ENCODE results near the gene OR2G3.

The OR2G3 gene

GRCh38 chr1:247605286-247605685 is at the start of gene OR2G3:
Gene OR2G3 (plus strand): TSS chr1:247605586. CDS start chr1:247605586, 0 bp downstream.
- in situ Hi-C loops (cut with HindIII; ENCODE audit: low sequenced_read_pairs), result no loop called here

GRCh38 chr1:247557926-247558674 is 47.3 kb upstream of the OR2G3 start:
- in situ Hi-C loops (cut with HindIII; ENCODE audit: low sequenced_read_pairs), result no loop called here

- in situ Hi-C loops (cut with HindIII; ENCODE audit: low sequenced_read_pairs), result no loop called here
Observed at GRCh38 chr1:247561711-247562110, 43.7 kb upstream of the OR2G3 start.

GRCh38 chr1:247562198-247562597 is 43.2 kb upstream of the OR2G3 start:
- in situ Hi-C loops (cut with HindIII; ENCODE audit: low sequenced_read_pairs), result no loop called here

- in situ Hi-C loops (cut with HindIII; ENCODE audit: low sequenced_read_pairs), result no loop called here
Observed at GRCh38 chr1:247574236-247574635, 31.1 kb upstream of the OR2G3 start.

DNA sequence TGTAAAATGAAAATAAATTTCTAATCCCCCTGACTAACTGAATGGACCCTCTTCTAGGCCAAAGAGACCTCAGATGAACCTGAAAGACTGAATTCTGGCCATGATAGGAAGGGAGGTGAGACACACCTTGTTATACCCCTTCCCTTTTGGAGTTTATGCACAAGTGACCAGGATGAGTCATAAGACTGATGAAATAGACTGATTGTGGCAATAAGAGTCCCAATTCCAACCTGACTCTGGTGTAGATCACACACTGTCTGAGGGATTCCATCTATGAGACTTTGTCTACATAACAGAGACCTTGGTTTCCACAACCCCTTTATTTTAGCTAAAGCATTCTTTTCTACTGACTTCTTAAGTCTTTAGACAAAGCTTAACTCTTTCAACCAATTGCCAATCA is 30.7 kb upstream of the OR2G3 start:
- in situ Hi-C loops (cut with HindIII; ENCODE audit: low sequenced_read_pairs), result no loop called here

GRCh38 chr1:247576514-247576913 is 28.9 kb upstream of the OR2G3 start:
- in situ Hi-C loops (cut with HindIII; ENCODE audit: low sequenced_read_pairs), result no loop called here

DNA sequence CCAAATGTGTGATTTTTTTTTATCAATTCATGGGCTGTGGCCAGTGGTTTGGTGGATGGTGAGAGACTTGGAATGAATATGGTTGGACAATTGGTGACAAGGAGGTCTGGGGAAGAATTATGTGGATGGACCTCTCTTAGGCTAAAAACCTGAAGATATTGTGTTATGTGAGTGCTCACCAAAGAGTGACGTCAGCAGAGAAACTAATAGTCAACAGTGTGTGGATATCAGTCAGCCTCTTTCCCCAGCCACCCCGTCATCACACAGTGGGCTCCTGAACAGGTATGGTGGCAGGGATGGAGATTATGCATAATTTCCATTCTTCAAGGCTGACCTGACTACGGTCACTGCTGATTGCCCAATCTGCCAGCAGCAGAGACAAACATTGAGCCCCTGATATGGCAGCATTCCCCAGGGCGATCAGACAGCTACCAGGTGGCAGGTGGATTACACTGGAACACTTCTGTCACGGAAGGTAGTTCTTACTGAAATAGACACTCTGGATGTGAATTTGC is 26.4 kb upstream of the OR2G3 start:
- in situ Hi-C loops (cut with HindIII; ENCODE audit: low sequenced_read_pairs), result no loop called here

GRCh38 chr1:247588060-247588459 is 17.3 kb upstream of the OR2G3 start, which contains the start of gene OR2G2:
Gene OR2G2 (plus strand): TSS chr1:247588360. CDS start chr1:247588360, 0 bp downstream.
- in situ Hi-C loops (cut with HindIII; ENCODE audit: low sequenced_read_pairs), result no loop called here

GRCh38 chr1:247613405-247613804 is 8.0 kb downstream of the OR2G3 start:
- in situ Hi-C loops (cut with HindIII; ENCODE audit: low sequenced_read_pairs), result no loop called here

DNA sequence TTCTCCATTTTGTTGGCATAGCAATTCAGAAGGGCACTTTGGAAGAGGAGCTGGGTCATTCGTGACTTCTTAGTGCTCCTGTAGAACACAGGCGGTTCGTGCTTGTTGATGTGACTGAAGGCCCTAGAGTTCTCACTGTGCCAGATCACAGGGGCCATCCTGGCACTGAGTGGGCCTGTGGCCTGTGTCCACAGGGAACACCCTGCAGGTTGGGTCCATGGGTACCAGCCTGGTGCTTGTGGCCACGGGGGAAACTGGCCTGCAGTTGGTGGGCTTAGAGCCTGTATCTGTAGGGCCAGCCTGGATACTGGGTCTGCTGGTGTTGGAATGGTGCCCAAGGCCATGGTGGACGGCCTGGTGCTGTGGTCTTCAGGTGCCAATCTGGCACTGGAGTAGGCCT is 9.2 kb downstream of the OR2G3 start:
- in situ Hi-C loops (cut with HindIII; ENCODE audit: low sequenced_read_pairs), result no loop called here

GRCh38 chr1:247627951-247628350 is 22.6 kb downstream of the OR2G3 start:
- in situ Hi-C loops (cut with HindIII; ENCODE audit: low sequenced_read_pairs), result no loop called here

- in situ Hi-C loops (cut with HindIII; ENCODE audit: low sequenced_read_pairs), result no loop called here
Observed at GRCh38 chr1:247638011-247638410, 32.6 kb downstream of the OR2G3 start.

- in situ Hi-C loops (cut with HindIII; ENCODE audit: low sequenced_read_pairs), result no loop called here
Observed at GRCh38 chr1:247638781-247639180, 33.4 kb downstream of the OR2G3 start.

GRCh38 chr1:247639381-247639981 is 34.1 kb downstream of the OR2G3 start:
- in situ Hi-C loops (cut with HindIII; ENCODE audit: low sequenced_read_pairs), result no loop called here

GRCh38 chr1:247642742-247643141 is 37.4 kb downstream of the OR2G3 start:
- in situ Hi-C loops (cut with HindIII; ENCODE audit: low sequenced_read_pairs), result no loop called here

DNA sequence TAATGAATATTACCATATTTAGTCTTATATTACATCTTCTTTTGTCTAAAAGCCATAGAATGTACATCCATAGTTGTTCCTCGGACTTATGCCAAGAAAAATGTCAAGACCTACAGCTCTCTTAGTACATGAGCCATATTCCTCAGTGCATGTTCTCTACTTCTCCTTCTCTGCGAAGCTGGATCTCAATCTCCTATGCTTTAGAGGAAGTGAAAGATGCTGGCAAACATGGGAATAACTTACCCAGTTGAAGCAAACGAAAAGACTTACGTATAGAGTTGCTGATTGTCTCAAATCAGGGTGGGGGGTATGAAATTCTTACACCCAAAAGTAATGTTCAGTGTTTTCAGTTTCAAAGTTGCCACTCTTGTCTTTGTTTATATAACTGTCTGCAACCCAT is 41.5 kb downstream of the OR2G3 start:
- in situ Hi-C loops (cut with HindIII; ENCODE audit: low sequenced_read_pairs), result no loop called here

DNA sequence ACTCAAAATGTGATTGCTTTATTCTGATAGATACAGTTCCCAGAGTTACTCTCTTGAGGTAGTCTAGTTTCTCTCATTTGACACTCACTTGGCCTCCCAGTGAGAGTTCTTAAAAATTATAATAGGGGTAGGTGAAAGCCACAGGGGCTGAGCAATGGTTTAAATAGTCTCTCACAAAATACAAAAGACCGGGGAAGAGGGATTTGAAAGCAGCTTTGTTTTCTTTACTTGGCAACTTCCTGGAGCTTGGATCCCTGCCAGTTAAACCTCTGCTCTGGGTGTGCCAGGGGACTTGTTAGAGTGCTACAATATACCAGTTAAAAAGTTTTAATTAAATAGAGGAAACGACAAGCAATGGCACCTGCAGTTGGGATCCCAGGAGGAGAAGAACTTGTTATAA is 42.5 kb downstream of the OR2G3 start:
- in situ Hi-C loops (cut with HindIII; ENCODE audit: low sequenced_read_pairs), result no loop called here

DNA sequence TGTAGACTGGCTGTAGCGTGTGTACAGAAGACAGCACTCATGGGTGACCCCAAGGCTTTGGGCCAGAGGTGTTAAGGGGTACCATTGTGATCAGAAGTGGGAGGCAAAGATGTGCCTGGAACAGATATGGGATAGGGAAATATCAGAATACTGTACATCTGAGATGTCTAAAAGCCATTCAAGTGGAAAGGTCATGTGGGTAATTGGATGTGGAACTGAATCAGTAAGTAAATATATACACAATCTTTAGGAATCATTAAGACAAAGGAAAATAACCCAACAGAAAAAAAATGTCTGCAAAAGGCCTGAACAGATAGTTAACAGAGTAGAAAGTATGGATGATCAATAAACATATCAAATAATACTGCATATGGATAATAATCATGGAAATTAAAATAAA is 47.7 kb downstream of the OR2G3 start:
- in situ Hi-C loops (cut with HindIII; ENCODE audit: low sequenced_read_pairs), result no loop called here
